Left lung (tissue), 10 donors: Measurements from ENCODE around the gene MRI1. TPM values are rescaled to one million over a fixed set of nuclear protein-coding genes. Genes with fewer than 3 reads are reported as not detected.

ENCODE experiments used
- ATAC-seq: fragments of 200-7000 bp; cut with Tn5 transposase; one replicate; pipeline ENCODE4 v1.9.1; 2020; ENCODE audit warnings: moderate library complexity
- DNase-seq, 4 donors: peaks; one replicate each; pipeline ENCODE4 v3.0.0-alpha.2; 2013 to 2020
- H3K27ac ChIP-seq, 2 donors: fragments of 200-600 bp; sonication (generic) in 1 of 2; one replicate each; pipeline versions ENCODE4 v1.5.0 to v1.8.0; 2020 to 2021
- H3K27me3 ChIP-seq, 2 donors: fragments of 200-600 bp; sonication (generic) in 1 of 2; one replicate each; pipeline versions ENCODE4 v1.5.0 to v1.8.0; 2020 to 2021
- H3K36me3 ChIP-seq, 2 donors: fragments of 200-600 bp; sonication (generic) in 1 of 2; one replicate each; pipeline versions ENCODE4 v1.5.0 to v1.8.0; 2020 to 2021
- H3K4me1 ChIP-seq, 2 donors: fragments of 200-600 bp; one replicate each; pipeline ENCODE4 v1.8.0; 2021
- H3K4me3 ChIP-seq, 2 donors: fragments of 200-600 bp; sonication (generic) in 1 of 2; one replicate each; pipeline versions ENCODE4 v1.5.0 to v1.8.0; 2020 to 2021; ENCODE audit warnings: mild to moderate bottlenecking in 1 of 2
- H3K9me3 ChIP-seq, 2 donors: fragments of 200-600 bp; sonication (generic) in 1 of 2; one replicate each; pipeline versions ENCODE4 v1.5.0 to v1.8.0; 2020 to 2021
- intact Hi-C, 2 donors: fragments of 100-400 bp; cut with DNase I; formaldehyde crosslinking; loops; one replicate each; pipeline versions ENCODE4 v1.11.2 to v1.14.2; 2022
- polyA plus RNA-seq, 6 donors: library from polyadenylated mRNA; unstranded; fragments of 120-200 nt; gene quantifications; one replicate each; pipeline ENCODE4 v1.2.1, GENCODE V29; 2013; ENCODE audit not compliant: insufficient read length in 6 of 6
- total RNA-seq, 2 donors: library from RNA; stranded (reverse); fragmentation: NEBNext Ultra II Directional; extraction: Animal tissue kit (Norgen Biotek cat#: 25700); gene quantifications; one replicate each; pipeline ENCODE4 v1.2.1, GENCODE V29; 2021
- TF ChIP-seq, protein P1 (sequence below), 2 donors: fragments of 200-600 bp; sonication (generic) in 1 of 2; IDR thresholded peaks; one replicate each; pipeline versions ENCODE4 v1.5.0 to v1.8.0; 2021; ENCODE audit warnings: antibody characterized with exemption in 2 of 2
- donor health status: DM: no; HTN: yes; CAD: no.
- donor health status: DM: no; HTN: no; CAD: no.

The MRI1 gene
- total and polyA plus RNA-seq, 8 donors: 29.0 to 76.7 (median 47.9) TPM

DNA sequence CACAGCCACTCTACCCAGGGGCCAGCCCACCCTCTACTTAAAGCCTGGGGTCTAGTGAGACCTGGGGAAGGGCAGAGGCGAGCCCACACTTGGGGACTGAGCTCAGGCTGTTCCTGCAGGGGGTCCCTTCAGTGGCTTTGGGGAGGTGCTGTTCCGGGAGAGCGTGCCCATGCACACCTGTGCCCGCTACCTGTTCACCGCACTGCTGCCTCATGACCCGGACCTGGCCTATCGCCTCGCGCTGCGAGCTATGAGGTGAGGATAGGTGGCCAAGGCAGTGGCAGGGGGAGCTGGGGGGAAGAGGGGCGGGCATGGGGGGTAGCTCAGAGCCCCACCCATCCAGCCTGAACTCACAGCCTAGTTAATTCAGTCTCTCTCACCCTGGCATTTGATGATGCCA lies 54.9 kb downstream of the MRI1 start:
- Histone ChIP-seq H3K4me1 (peaks cover 0 to 8% of the 10 kb centered on the region in 2 donors), H3K27ac (no peak overlapping the region), H3K4me3 (no peak overlapping the region), H3K36me3 (peaks cover 0 to 47% of the 10 kb centered on the region in 2 donors), H3K9me3 (no peaks in the 10 kb centered on the region), H3K27me3 (no peaks in the 10 kb centered on the region)
- DNase-seq: peak in 1 of 4 donors; percentile 29
- intact Hi-C loops: no loop called here
- TF ChIP-seq, protein P1, sequence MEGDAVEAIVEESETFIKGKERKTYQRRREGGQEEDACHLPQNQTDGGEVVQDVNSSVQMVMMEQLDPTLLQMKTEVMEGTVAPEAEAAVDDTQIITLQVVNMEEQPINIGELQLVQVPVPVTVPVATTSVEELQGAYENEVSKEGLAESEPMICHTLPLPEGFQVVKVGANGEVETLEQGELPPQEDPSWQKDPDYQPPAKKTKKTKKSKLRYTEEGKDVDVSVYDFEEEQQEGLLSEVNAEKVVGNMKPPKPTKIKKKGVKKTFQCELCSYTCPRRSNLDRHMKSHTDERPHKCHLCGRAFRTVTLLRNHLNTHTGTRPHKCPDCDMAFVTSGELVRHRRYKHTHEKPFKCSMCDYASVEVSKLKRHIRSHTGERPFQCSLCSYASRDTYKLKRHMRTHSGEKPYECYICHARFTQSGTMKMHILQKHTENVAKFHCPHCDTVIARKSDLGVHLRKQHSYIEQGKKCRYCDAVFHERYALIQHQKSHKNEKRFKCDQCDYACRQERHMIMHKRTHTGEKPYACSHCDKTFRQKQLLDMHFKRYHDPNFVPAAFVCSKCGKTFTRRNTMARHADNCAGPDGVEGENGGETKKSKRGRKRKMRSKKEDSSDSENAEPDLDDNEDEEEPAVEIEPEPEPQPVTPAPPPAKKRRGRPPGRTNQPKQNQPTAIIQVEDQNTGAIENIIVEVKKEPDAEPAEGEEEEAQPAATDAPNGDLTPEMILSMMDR (IDR thresholded peaks at IDR 0.05): no peak
- no peak for ATAC-seq

DNA sequence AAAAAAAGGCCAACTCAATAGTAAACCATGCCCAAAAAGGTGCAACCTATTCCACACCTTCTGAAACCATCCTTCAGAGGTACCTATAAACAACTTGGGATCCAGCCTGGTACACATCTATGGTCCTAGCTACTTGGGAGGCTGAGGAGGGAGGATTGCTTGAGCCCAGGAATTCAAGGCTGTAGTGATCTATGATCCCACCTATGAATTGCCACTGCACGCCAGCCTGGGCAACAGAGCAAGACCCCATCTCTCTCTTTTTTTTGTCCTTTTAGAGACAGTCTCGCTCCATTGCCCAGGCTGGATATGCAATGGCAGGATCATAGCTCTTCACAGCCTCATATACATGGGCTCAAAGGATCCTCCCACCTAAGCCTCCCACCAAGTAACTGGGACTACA lies 57.0 kb downstream of the MRI1 start:
- no peak overlapping the region for H3K4me3 ChIP-seq
- peaks cover 0 to 8% of the 10 kb centered on the region in 2 donors for H3K4me1 ChIP-seq
- H3K36me3 ChIP-seq: peaks cover 0 to 57% of the 10 kb centered on the region in 2 donors
- no peaks in the 10 kb centered on the region for H3K27me3 ChIP-seq
- no peaks in the 10 kb centered on the region for H3K9me3 ChIP-seq
- intact Hi-C loops: no loop called here
- no peak for ATAC-seq
- DNase-seq: no peak
- H3K27ac ChIP-seq: no peak overlapping the region
- TF ChIP-seq, protein P1 (IDR thresholded peaks at IDR 0.05): no peak

DNA sequence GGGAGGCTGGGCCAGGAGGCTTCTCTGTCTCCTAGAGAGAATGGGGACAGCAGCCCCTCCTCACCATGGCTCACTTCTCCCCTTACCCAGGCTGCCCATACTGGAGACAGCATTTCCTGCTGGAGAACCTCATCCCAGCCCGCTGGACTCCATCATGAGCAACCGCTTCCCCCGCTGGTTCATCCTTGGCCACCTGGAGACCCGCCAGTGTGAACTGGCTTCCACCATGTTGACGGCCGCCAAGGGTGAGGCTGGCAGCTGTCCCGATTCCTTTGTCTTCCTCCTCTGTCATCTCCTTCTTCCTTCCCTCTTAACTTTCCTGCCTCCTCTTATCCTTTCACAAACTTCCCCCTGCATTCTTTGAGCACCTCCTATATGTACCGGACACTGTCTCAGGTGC lies 58.9 kb downstream of the MRI1 start:
- H3K9me3 ChIP-seq: no peaks in the 10 kb centered on the region
- ATAC-seq (no peak), DNase-seq (no peak)
- TF ChIP-seq, protein P1 (IDR thresholded peaks at IDR 0.05): no peak
- H3K36me3 ChIP-seq: peaks cover 0 to 55% of the 10 kb centered on the region in 2 donors
- intact Hi-C loops: no loop called here
- no peak overlapping the region for H3K4me3 ChIP-seq
- no peak overlapping the region for H3K27ac ChIP-seq
- peaks cover 0 to 8% of the 10 kb centered on the region in 2 donors for H3K4me1 ChIP-seq
- H3K27me3 ChIP-seq: no peaks in the 10 kb centered on the region

Other genes with a start within 250 kb of the MRI1 start
- 10 to 100 TPM; 64.8 to 77.0 TPM for gene C19orf53, start 9.9 kb downstream of the MRI1 start, total RNA-seq
- 100 to 1,000 TPM in 3 of 6 donors, 10 to 100 TPM in 3; 78.2 to 116 (median 103) TPM for gene C19orf53, start 9.9 kb downstream of the MRI1 start, polyA plus RNA-seq
- 10 to 100 TPM in 1 of 2 donors, 1 to 10 TPM in 1; 6.6 to 14.3 TPM for gene ZSWIM4, start 30.9 kb downstream of the MRI1 start, total RNA-seq
- gene ZSWIM4, start 30.9 kb downstream of the MRI1 start, polyA plus RNA-seq: 1 to 10 TPM; 5.5 to 8.6 (median 7.7) TPM
- 1 to 10 TPM in 1 of 2 donors, under 1 TPM in 1; 0.89 to 1.8 TPM for gene NANOS3, start 112.6 kb downstream of the MRI1 start, total RNA-seq
- 1 to 10 TPM; 1.3 to 3.1 (median 2.1) TPM for gene NANOS3, start 112.6 kb downstream of the MRI1 start, polyA plus RNA-seq
- gene BRME1, start 141.6 kb downstream of the MRI1 start, total RNA-seq: 1 to 10 TPM; 3.7 to 4.2 TPM
- 1 to 10 TPM; 6.4 to 7.8 (median 7.3) TPM for gene BRME1, start 141.6 kb downstream of the MRI1 start, polyA plus RNA-seq
- 10 to 100 TPM; 30.8 to 33.7 TPM for gene CC2D1A, start 141.7 kb downstream of the MRI1 start, total RNA-seq
- 10 to 100 TPM; 25.0 to 34.3 (median 29.4) TPM for gene CC2D1A, start 141.7 kb downstream of the MRI1 start, polyA plus RNA-seq
- gene PODNL1, start 173.9 kb downstream of the MRI1 start, total RNA-seq: 10 to 100 TPM in 1 of 2 donors, 1 to 10 TPM in 1; 1.3 to 17.9 TPM
- gene PODNL1, start 173.9 kb downstream of the MRI1 start, polyA plus RNA-seq: 1 to 10 TPM; 1.4 to 2.7 (median 1.7) TPM
- 10 to 100 TPM; 20.2 to 32.5 TPM for gene DCAF15, start 188.0 kb downstream of the MRI1 start, total RNA-seq
- gene DCAF15, start 188.0 kb downstream of the MRI1 start, polyA plus RNA-seq: 10 to 100 TPM; 24.5 to 33.7 (median 29.3) TPM
- gene RFX1, start 241.8 kb downstream of the MRI1 start, total RNA-seq: 10 to 100 TPM; 16.3 to 17.4 TPM
- gene RFX1, start 241.8 kb downstream of the MRI1 start, polyA plus RNA-seq: 10 to 100 TPM in 4 of 6 donors, 1 to 10 TPM in 2; 9.1 to 13.9 (median 12.1) TPM